HG02623 (cell line): ENCODE measurements around the gene ZNF716.
"Not testable (repeated sequence)": the region's sequence is repeated elsewhere in the genome, so short reads cannot be mapped to it uniquely, and the experiment has no call there.

ENCODE experiments used
- ATAC-seq: cut with Tn5 transposase; IDR thresholded peaks from one replicate; pipeline ENCODE4 v1.9.1; 2021; ENCODE audit warnings: moderate library complexity; ENCODE audit not compliant: unreplicated experiment

ZNF716 gene

GRCh38 chr7:57425969-57426628, 23.9 kb upstream of the ZNF716 start:
- no peak for ATAC-seq

- no peak for ATAC-seq
Measured at GRCh38 chr7:57426629-57427003, 23.4 kb upstream of the ZNF716 start.

GRCh38 chr7:57427146-57427545, 22.8 kb upstream of the ZNF716 start:
- no peak for ATAC-seq

GRCh38 chr7:57427594-57427993, 22.4 kb upstream of the ZNF716 start:
- no peak for ATAC-seq

- no peak for ATAC-seq
Measured at GRCh38 chr7:57432583-57432982, 17.4 kb upstream of the ZNF716 start.

GRCh38 chr7:57437581-57437980, 12.4 kb upstream of the ZNF716 start:
- ATAC-seq: no peak

GRCh38 chr7:57438244-57438643, 11.7 kb upstream of the ZNF716 start:
- ATAC-seq: no peak

- no peak for ATAC-seq
Measured at GRCh38 chr7:57443567-57443966, 6.4 kb upstream of the ZNF716 start.

GRCh38 chr7:57469186-57469828, 19.3 kb downstream of the ZNF716 start:
- ATAC-seq: not testable (repeated sequence)

GRCh38 chr7:57480304-57480703, 30.3 kb downstream of the ZNF716 start:
- ATAC-seq: not testable (repeated sequence)

GRCh38 chr7:57485022-57485421, 35.0 kb downstream of the ZNF716 start:
- ATAC-seq: not testable (repeated sequence)

GRCh38 chr7:57487957-57488356, 38.0 kb downstream of the ZNF716 start:
- no peak for ATAC-seq

GRCh38 chr7:57495111-57495510, 45.1 kb downstream of the ZNF716 start:
- ATAC-seq: not testable (repeated sequence)

- ATAC-seq: no peak
Measured at GRCh38 chr7:57496395-57496794, 46.4 kb downstream of the ZNF716 start.

GRCh38 chr7:57505176-57505575, 55.2 kb downstream of the ZNF716 start:
- no peak for ATAC-seq
